Heart left ventricle (tissue), 16 donors: ENCODE results near the gene CCT2. TPM values are rescaled to one million over a fixed set of nuclear protein-coding genes. Genes with fewer than 3 reads are reported as not detected.

Experiments
- ATAC-seq, 4 donors: fragments of 200-7000 bp; cut with Tn5 transposase; one replicate each; pipeline ENCODE4 v1.9.1; 2020 to 2022; ENCODE audit warnings: moderate library complexity in 4 of 4, mild to moderate bottlenecking in 3 of 4, moderate number of reproducible peaks in 1 of 4
- DNase-seq, 5 donors: peaks; one replicate each; pipeline ENCODE4 v3.0.0-alpha.2; 2020
- H3K27ac ChIP-seq, 12 donors: fragments of 200-600 bp; sonication (generic) in 4 of 12; one replicate each; pipeline versions ENCODE4 v1.5.0 to v1.8.0; 2016 to 2022; ENCODE audit warnings: mild to moderate bottlenecking in 2 of 12
- H3K27me3 ChIP-seq, 9 donors: fragments of 200-600 bp; sonication (generic) in 2 of 9; one replicate each; pipeline versions ENCODE4 v1.5.1 to v1.8.0; 2016 to 2022; ENCODE audit warnings: mild to moderate bottlenecking in 3 of 9
- H3K36me3 ChIP-seq, 9 donors: fragments of 200-600 bp; sonication (generic) in 2 of 9; one replicate each; pipeline versions ENCODE4 v1.5.0 to v1.8.0; 2018 to 2022; ENCODE audit warnings: mild to moderate bottlenecking in 2 of 9
- H3K4me1 ChIP-seq, 12 donors: fragments of 200-600 bp; sonication (generic) in 4 of 12; one replicate each; pipeline versions ENCODE4 v1.5.0 to v1.8.0; 2016 to 2022; ENCODE audit warnings: mild to moderate bottlenecking in 3 of 12
- H3K4me3 ChIP-seq, 12 donors: fragments of 200-600 bp; sonication (generic) in 4 of 12; one replicate each; pipeline versions ENCODE4 v1.5.0 to v1.8.0; 2017 to 2022; ENCODE audit warnings: mild to moderate bottlenecking in 9 of 12, moderate library complexity in 4 of 12
- H3K9me3 ChIP-seq, 12 donors: fragments of 200-600 bp; sonication (generic) in 4 of 12; one replicate each; pipeline versions ENCODE4 v1.5.0 to v1.8.0; 2016 to 2022; ENCODE audit warnings: mild to moderate bottlenecking in 1 of 12
- POLR2A ChIP-seq, 2 donors: fragments of 450-650 bp; IDR thresholded peaks; one replicate each; pipeline ENCODE4 v1.6.1; 2017; ENCODE audit warnings: antibody characterized with exemption in 2 of 2, mild to moderate bottlenecking in 2 of 2, moderate library complexity in 2 of 2
- WGBS, 4 donors: extraction: QIAGEN DNeasy Blood & Tissue Kit in 2 of 4; methylation state at CpG; one replicate each; pipeline versions ENCODE4 v1.1.5 to v1.1.7; 2013 to 2018; 5-methylcytosine and 5-hydroxymethylcytosine counted together
- intact Hi-C, 10 donors: fragments of 100-400 bp; cut with DNase I; formaldehyde crosslinking; loops; one replicate each; pipeline versions ENCODE4 v1.11.1 to v1.14.2; 2022
- polyA plus RNA-seq, 2 donors: library from polyadenylated mRNA; stranded (reverse); fragments of 200-250 nt; gene quantifications; one replicate each; pipeline ENCODE4 v1.2.3, GENCODE V29; 2013
- total RNA-seq, 9 donors: library from RNA; depleted of rRNA in 2 of 9; stranded (reverse); fragments of >200 nt in 2 of 9; fragmentation: NEBNext Ultra II Directional in 3 of 9; extraction: Animal tissue kit (Norgen Biotek cat#: 25700) in 3 of 9; gene quantifications; one replicate each; pipeline versions ENCODE4 v1.1.0 to v1.2.4, GENCODE V29; 2016 to 2023
- TF ChIP-seq, protein P1 (sequence below), 12 donors: fragments of 200-600 bp; sonication (generic) in 4 of 12; IDR thresholded peaks; one replicate each; pipeline versions ENCODE4 v1.5.0 to v1.8.0; 2018 to 2022; ENCODE audit warnings: antibody characterized with exemption in 12 of 12, mild to moderate bottlenecking in 5 of 12
- donor health status: ischemic (EF 13 %, LVEDD 7.1; RV severe dilation, severe dysfunction).
- donor health status: healthy with polysubstance abuse.
- donor health status: DM: no; HTN: yes; CAD: no.
- donor health status: DM: no; HTN: no; CAD: no.
- donor health status: ischemic (EF 25% LVEDD 6.9; RV normal size, moderate dysfunction).
- donor health status: ischemic (EF 25% LVEDD 5.7; RV mildly dilated, moderate dysfunction).
- donor health status: healthy.
- donor health status: DM: yes; HTN: yes; CAD: no.
- donor health status: ischemic (EF 35%, LVEDD 5.7; RV mildly dilated, moderate dysfunction).
- donor health status: nonischemic (EF 11% LVEDD 7.7; RV severe dilation, severe dysfunction).
- donor health status: DM: yes; HTN: yes; CAD: no.
- donor health status: PGD.
- donor health status: ischemic (EF 29% LVEDD 5.4; RV normal size, mild dysfunction).
- donor health status: nonischemic (EF 23%, LVEDD 6.1; RV moderate dilation, normal function).

The CCT2 gene
- total and polyA plus RNA-seq, 11 donors = 59.7 to 342 (median 93.3) TPM

- Histone ChIP-seq H3K4me1 (peaks cover 0 to 23% (median 11%) of the 10 kb centered on the region in 12 donors), H3K27ac (no peak overlapping the region), H3K4me3 (no peak overlapping the region), H3K9me3 (no peaks in the 10 kb centered on the region), H3K27me3 (no peaks in the 10 kb centered on the region), H3K36me3 (peaks cover 0 to 20% (median 17%) of the 10 kb centered on the region in 9 donors)
- ATAC-seq (no peak), DNase-seq (no peak)
- intact Hi-C loops = loop anchor here in 2 of 10 donors (10.0 kb wide), 2 partner anchors 228 to 428 kb away; partner anchors contain the start of gene YEATS4 (in 1 of the 2)
- no peak for TF ChIP-seq POLR2A (IDR thresholded peaks at IDR 0.05)
- TF ChIP-seq, protein P1, sequence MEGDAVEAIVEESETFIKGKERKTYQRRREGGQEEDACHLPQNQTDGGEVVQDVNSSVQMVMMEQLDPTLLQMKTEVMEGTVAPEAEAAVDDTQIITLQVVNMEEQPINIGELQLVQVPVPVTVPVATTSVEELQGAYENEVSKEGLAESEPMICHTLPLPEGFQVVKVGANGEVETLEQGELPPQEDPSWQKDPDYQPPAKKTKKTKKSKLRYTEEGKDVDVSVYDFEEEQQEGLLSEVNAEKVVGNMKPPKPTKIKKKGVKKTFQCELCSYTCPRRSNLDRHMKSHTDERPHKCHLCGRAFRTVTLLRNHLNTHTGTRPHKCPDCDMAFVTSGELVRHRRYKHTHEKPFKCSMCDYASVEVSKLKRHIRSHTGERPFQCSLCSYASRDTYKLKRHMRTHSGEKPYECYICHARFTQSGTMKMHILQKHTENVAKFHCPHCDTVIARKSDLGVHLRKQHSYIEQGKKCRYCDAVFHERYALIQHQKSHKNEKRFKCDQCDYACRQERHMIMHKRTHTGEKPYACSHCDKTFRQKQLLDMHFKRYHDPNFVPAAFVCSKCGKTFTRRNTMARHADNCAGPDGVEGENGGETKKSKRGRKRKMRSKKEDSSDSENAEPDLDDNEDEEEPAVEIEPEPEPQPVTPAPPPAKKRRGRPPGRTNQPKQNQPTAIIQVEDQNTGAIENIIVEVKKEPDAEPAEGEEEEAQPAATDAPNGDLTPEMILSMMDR (IDR thresholded peaks at IDR 0.05) = peak in 2 of 12 donors; percentile 6 to 11
These were observed 2.1 kb upstream of the CCT2 start for GRCh38 chr12:69583203-69583602.

DNA sequence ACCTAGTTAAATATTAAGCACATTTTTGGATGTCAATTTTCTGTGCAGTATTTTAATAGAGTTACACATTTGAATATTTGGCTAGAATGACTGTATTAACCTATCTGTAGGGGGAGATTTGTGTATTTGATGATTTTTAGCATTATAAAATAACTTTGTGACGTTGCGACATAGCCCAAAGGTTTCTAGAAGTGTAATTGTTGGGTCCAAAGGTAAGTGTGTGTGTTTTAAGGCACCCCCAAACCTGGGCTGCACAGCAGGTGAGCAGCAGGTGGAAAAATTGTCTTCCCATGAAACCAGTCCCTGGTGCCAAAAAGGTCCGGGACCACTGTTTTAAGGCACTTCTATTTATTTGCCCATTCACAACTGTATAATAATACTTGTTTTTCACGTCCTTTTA, 3.3 kb downstream of the CCT2 start:
- DNase-seq (no peak), ATAC-seq (no peak)
- Histone ChIP-seq H3K36me3 (peaks cover 3 to 73% (median 71%) of the 10 kb centered on the region in 9 donors), H3K4me1 (peaks cover 0 to 22% (median 11%) of the 10 kb centered on the region in 12 donors), H3K9me3 (no peaks in the 10 kb centered on the region), H3K27ac (no peak overlapping the region), H3K27me3 (no peaks in the 10 kb centered on the region), H3K4me3 (no peak overlapping the region)
- WGBS, 4 donors = 87 to 91% (median 89%) methylated on average over 4 of the region's 4 CpGs
- TF ChIP-seq, protein P1 (IDR thresholded peaks at IDR 0.05) = no peak
- TF ChIP-seq POLR2A (IDR thresholded peaks at IDR 0.05) = no peak
- intact Hi-C loops = loop anchor here in 4 of 10 donors (5.0 to 10.0 kb wide), 4 partner anchors 49 to 434 kb away; partner anchors contain the start of genes FRS2 (in 1 of the 4) and YEATS4 (in 1 of the 4)

DNA sequence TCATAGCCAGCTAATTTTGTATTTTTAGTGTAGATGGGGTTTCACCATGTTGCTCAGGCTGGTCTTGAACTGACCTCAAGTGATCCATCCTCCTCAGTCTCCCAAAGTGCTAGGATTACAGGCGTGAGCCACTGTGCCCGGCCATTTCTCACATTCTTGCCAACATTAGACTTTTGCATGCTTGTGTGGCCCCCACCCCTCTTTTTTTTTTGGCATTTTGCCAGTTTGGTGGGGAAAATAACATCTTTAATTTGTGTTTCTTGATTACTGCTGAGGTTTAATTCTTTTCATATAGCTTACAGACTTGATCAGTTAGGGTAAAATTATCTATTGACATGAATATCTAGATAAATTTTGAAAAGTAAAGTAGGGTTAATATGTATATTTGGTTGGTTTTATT, 3.8 kb downstream of the CCT2 start:
- TF ChIP-seq, protein P1 (IDR thresholded peaks at IDR 0.05) = no peak
- TF ChIP-seq POLR2A (IDR thresholded peaks at IDR 0.05) = no peak
- WGBS, 4 donors = 80 to 87% (median 83%) methylated on average over 2 of the region's 2 CpGs

GRCh38 chr12:69595689-69596088, 10.4 kb downstream of the CCT2 start:
- 96 to 100% (median 98%) methylated on average over 2 of the region's 2 CpGs for WGBS, 4 donors
- Histone ChIP-seq H3K36me3 (peaks cover 3 to 100% (median 99%) of the 10 kb centered on the region in 9 donors), H3K4me1 (peaks cover 0 to 6% (median 0%) of the 10 kb centered on the region in 12 donors), H3K27me3 (no peaks in the 10 kb centered on the region), H3K9me3 (no peaks in the 10 kb centered on the region), H3K27ac (peak overlapping the region in 1 of 12 donors; percentile 6), H3K4me3 (no peak overlapping the region)
- intact Hi-C loops = no loop called here
- ATAC-seq = peak in 3 of 4 donors; percentile 37 to 68 (median 56)
- TF ChIP-seq POLR2A (IDR thresholded peaks at IDR 0.05) = no peak
- TF ChIP-seq, protein P1 (IDR thresholded peaks at IDR 0.05) = no peak
- DNase-seq = no peak

More for the DNA sequence above, 3.8 kb downstream of the CCT2 start:
- Histone ChIP-seq H3K27ac (no peak overlapping the region), H3K4me3 (no peak overlapping the region), H3K27me3 (no peaks in the 10 kb centered on the region), H3K36me3 (peaks cover 3 to 79% (median 76%) of the 10 kb centered on the region in 9 donors), H3K9me3 (no peaks in the 10 kb centered on the region), H3K4me1 (peaks cover 0 to 22% (median 11%) of the 10 kb centered on the region in 12 donors)
- intact Hi-C loops = loop anchor here in 4 of 10 donors (5.0 to 10.0 kb wide), 4 partner anchors 48 to 434 kb away; partner anchors contain the start of genes FRS2 (in 1 of the 4) and YEATS4 (in 1 of the 4)
- DNase-seq = no peak
- ATAC-seq = no peak
